Skeletal muscle tissue (tissue), 4 donors: Measurements from ENCODE around the gene MUC6. TPM values are rescaled to one million over a fixed set of nuclear protein-coding genes. Genes with fewer than 3 reads are reported as not detected.

ENCODE experiments used
- H3K27ac ChIP-seq: one replicate; pipeline ENCODE4 v1.7.0; 2013; ENCODE audit warnings: mild to moderate bottlenecking, low read depth, low read length, inconsistent platforms
- H3K27me3 ChIP-seq, 3 donors: one replicate each; pipeline ENCODE4 v1.7.0; 2013; ENCODE audit warnings: low read length in 3 of 3; ENCODE audit not compliant: control insufficient read depth in 3 of 3, insufficient read depth in 3 of 3
- H3K36me3 ChIP-seq, 3 donors: one replicate each; pipeline ENCODE4 v1.7.0; 2013; ENCODE audit warnings: low read length in 3 of 3; ENCODE audit not compliant: control insufficient read depth in 3 of 3, insufficient read depth in 3 of 3
- H3K4me1 ChIP-seq, 3 donors: one replicate each; pipeline ENCODE4 v1.7.0; 2013; ENCODE audit warnings: low read length in 3 of 3, mild to moderate bottlenecking in 3 of 3; ENCODE audit not compliant: control insufficient read depth in 3 of 3, insufficient read depth in 3 of 3
- H3K4me3 ChIP-seq, 3 donors: one replicate each; pipeline ENCODE4 v1.7.0; 2013; ENCODE audit warnings: low read length in 3 of 3
- H3K9ac ChIP-seq, 3 donors: one replicate each; pipeline ENCODE4 v1.7.0; 2013; ENCODE audit warnings: low read length in 3 of 3, mild to moderate bottlenecking in 3 of 3, moderate library complexity in 2 of 3, low read depth in 1 of 3
- H3K9me3 ChIP-seq, 3 donors: one replicate each; pipeline ENCODE4 v1.7.0; 2013; ENCODE audit warnings: low read length in 3 of 3; ENCODE audit not compliant: control insufficient read depth in 3 of 3
- total RNA-seq: library from RNA; depleted of rRNA; stranded (reverse); fragments of >200 nt; gene quantifications from one replicate; pipeline ENCODE4 v1.2.3, GENCODE V29; 2014
- donor health status: Osteomylitis.

The MUC6 gene
- total RNA-seq, 1 donor from 2014 or later: not detected

GRCh38 chr11:1041471-1041870 lies 5.0 kb upstream of the MUC6 start:
- Histone ChIP-seq H3K27ac (no peak overlapping the region), H3K4me1 (no peaks in the 10 kb centered on the region), H3K9ac (no peak overlapping the region), H3K36me3 (no peaks in the 10 kb centered on the region), H3K27me3 (peaks cover 8 to 31% (median 19%) of the 10 kb centered on the region in 3 donors), H3K9me3 (no peaks in the 10 kb centered on the region), H3K4me3 (no peak overlapping the region)

DNA sequence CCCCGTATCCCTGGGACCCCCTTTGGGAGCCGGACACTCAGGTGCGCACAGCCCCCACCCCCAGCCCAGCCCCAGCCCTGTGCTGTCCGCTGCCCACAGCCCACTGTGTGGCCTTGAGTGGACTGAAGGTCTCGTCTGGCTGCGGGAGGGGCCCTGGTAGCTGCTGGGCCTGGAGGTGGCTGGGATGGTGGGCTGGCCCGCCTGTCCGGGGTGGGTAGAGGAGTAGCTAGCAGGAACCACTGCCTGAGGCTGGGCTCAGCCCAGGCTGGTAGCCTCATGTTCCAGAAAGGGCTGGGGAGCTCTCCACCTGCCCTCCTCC lies 4.6 kb upstream of the MUC6 start:
- Histone ChIP-seq H3K9ac (no peak overlapping the region), H3K27ac (no peak overlapping the region), H3K4me3 (no peak overlapping the region), H3K36me3 (no peaks in the 10 kb centered on the region), H3K9me3 (no peaks in the 10 kb centered on the region), H3K4me1 (no peaks in the 10 kb centered on the region), H3K27me3 (peaks cover 12 to 35% (median 19%) of the 10 kb centered on the region in 3 donors)

GRCh38 chr11:1040428-1041148 lies 4.1 kb upstream of the MUC6 start:
- Histone ChIP-seq H3K9ac (no peak overlapping the region), H3K4me1 (no peaks in the 10 kb centered on the region), H3K27me3 (peaks cover 17 to 36% (median 22%) of the 10 kb centered on the region in 3 donors), H3K4me3 (no peak overlapping the region), H3K36me3 (no peaks in the 10 kb centered on the region), H3K9me3 (no peaks in the 10 kb centered on the region), H3K27ac (no peak overlapping the region)

DNA sequence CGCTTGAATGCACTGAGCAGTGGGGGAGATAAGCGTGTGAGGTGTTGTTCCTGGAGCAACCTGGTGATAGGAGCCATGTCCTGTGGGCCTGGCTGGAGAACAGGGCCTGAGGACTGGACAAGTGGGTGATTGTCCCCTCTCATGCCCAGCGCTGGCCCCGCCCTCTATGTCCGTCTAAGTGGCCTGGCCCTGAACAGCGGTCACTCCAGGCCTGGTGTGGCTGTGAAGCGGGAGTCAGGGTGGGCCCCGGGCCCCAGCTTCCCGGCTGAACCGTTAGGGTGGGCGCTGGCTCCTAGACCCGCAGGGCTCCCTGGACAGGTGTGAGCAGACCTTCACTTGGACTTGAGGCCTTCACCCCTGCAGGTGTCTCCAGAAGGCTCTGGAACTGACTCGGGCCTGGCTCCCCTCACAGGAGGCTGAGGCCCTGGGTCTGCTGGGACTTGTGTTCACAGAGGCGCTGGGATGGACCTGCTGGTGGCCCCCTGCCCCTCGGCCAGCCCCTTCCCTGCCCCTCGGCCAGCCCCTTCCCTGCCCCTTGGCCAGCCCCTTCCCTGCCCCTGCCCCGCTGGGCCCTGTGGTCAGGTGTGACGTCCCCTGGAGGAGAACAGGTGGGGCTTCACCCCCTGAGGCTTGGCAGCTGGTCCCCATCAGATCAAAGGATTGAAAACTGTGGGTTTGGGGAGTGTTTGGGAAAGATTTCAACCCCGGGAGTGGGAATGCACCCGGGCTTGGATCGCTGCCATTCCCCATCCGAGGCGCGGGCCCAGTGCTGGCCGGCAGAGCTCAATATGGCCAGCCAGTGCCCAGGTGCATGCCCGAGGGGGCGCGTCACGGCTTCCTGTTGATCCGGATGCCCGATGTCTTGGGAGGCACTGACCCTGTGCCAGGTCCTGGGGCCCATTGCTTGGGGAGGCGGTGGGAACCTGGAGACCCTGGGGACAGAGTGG lies 3.2 kb upstream of the MUC6 start:
- H3K9ac ChIP-seq: no peak overlapping the region
- peaks cover 24 to 43% (median 29%) of the 10 kb centered on the region in 3 donors for H3K27me3 ChIP-seq
- peaks cover 0 to 6% (median 3%) of the 10 kb centered on the region in 3 donors for H3K4me1 ChIP-seq

GRCh38 chr11:1038921-1039320 lies 2.4 kb upstream of the MUC6 start:
- Histone ChIP-seq H3K36me3 (no peaks in the 10 kb centered on the region), H3K9me3 (no peaks in the 10 kb centered on the region), H3K27me3 (peaks cover 24 to 46% (median 29%) of the 10 kb centered on the region in 3 donors), H3K4me1 (peaks cover 0 to 13% (median 8%) of the 10 kb centered on the region in 3 donors), H3K9ac (no peak overlapping the region), H3K4me3 (no peak overlapping the region), H3K27ac (no peak overlapping the region)

More for the DNA sequence above, 3.2 kb upstream of the MUC6 start:
- Histone ChIP-seq H3K36me3 (no peaks in the 10 kb centered on the region), H3K4me3 (no peak overlapping the region), H3K9me3 (no peaks in the 10 kb centered on the region), H3K27ac (no peak overlapping the region)

GRCh38 chr11:1038361-1038760 lies 1.8 kb upstream of the MUC6 start:
- Histone ChIP-seq H3K4me1 (peaks cover 0 to 17% (median 11%) of the 10 kb centered on the region in 3 donors), H3K27ac (no peak overlapping the region), H3K27me3 (peaks cover 24 to 41% (median 25%) of the 10 kb centered on the region in 3 donors), H3K9me3 (no peaks in the 10 kb centered on the region), H3K36me3 (no peaks in the 10 kb centered on the region), H3K4me3 (no peak overlapping the region), H3K9ac (no peak overlapping the region)

DNA sequence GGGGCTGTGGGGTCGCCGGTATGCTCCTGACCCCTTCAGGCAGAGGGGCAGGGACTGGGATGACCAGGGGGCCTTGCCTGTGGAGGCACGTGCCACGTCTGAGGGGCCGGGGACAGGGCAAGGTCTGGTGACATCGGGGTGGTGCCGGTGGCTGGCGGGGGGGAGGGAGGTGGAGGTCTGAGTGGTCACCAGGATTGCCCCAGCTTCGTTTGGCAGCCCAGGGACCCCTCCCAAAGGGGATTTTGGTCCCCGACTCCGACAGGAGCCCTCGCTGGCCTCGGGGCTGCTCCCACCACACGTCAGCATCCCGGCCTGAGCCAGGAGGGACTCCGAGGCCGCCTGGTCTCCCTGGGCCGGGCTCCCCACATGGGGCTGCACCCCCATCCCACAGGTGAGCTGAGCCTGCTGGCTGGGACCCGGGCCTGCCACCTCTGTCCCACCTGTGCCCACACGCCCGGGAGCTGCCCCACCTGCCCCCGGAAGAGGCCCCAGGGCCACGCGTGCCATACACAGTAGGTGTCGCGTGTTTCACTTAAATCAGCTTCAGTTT lies 1.1 kb upstream of the MUC6 start:
- peaks cover 22 to 34% (median 25%) of the 10 kb centered on the region in 3 donors for H3K27me3 ChIP-seq
- no peaks in the 10 kb centered on the region for H3K9me3 ChIP-seq
- H3K4me1 ChIP-seq: peaks cover 0 to 17% (median 11%) of the 10 kb centered on the region in 3 donors
- no peak overlapping the region for H3K4me3 ChIP-seq
- no peak overlapping the region for H3K27ac ChIP-seq
- H3K9ac ChIP-seq: no peak overlapping the region
- H3K36me3 ChIP-seq: no peaks in the 10 kb centered on the region

DNA sequence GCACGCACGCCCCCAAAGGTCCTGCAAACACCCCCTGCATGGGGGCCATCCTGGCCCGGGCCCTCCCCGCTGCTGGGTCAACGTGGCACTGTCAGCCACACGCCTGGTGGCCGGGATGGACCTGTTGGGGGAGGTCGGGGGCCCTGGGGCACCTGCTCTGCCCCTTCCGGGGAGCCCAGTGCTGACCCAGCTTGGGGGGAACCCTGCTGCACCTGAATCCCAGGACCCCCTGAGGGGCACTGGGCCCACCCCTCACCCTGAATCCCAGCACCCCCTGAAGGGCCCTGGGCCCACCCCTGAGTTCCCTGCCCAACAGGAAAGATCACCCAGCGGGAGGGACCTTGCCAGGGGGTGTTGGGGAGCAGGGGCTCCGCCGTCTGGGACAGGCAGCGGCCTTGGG lies 413 bp upstream of the MUC6 start:
- Histone ChIP-seq H3K9me3 (peaks cover 0 to 2% (median 0%) of the 10 kb centered on the region in 3 donors), H3K36me3 (no peaks in the 10 kb centered on the region), H3K27me3 (peaks cover 27 to 31% (median 28%) of the 10 kb centered on the region in 3 donors), H3K4me3 (no peak overlapping the region), H3K27ac (no peak overlapping the region), H3K4me1 (peaks cover 0 to 17% (median 11%) of the 10 kb centered on the region in 3 donors), H3K9ac (no peak overlapping the region)

GRCh38 chr11:1035577-1036283 lies 788 bp downstream of the MUC6 start:
- H3K9me3 ChIP-seq: peaks cover 0 to 2% (median 0%) of the 10 kb centered on the region in 3 donors
- H3K27me3 ChIP-seq: peaks cover 24 to 25% (median 24%) of the 10 kb centered on the region in 3 donors
- H3K4me3 ChIP-seq: no peak overlapping the region
- no peaks in the 10 kb centered on the region for H3K36me3 ChIP-seq
- H3K4me1 ChIP-seq: peaks cover 0 to 17% (median 11%) of the 10 kb centered on the region in 3 donors
- no peak overlapping the region for H3K27ac ChIP-seq
- H3K9ac ChIP-seq: no peak overlapping the region
